Activated CD4-positive, alpha-beta T cell treated with anti-CD3 and anti-CD28 coated beads, Interleukin-2, Interleukin-6, amounts not matched to agents 100 ng/mL and 50 ng/mL, durations not matched to agents 16 hours and 8 hours (primary cell): ENCODE measurements around the gene MISFA.
"Not testable (repeated sequence)": the region's sequence is repeated elsewhere in the genome, so short reads cannot be mapped to it uniquely, and the experiment has no call there.

Source experiments
- DNase-seq: peaks from one replicate; pipeline ENCODE4 v3.0.0-alpha.2; 2020

Gene MISFA

GRCh38 chr11:18599739-18600230 lies at the start of gene MISFA:
Gene MISFA (plus strand): TSS chr11:18599789. CDS start chr11:18599929, 140 bp downstream.
- DNase-seq: no peak

GRCh38 chr11:18563090-18563730 lies 36.4 kb upstream of the MISFA start:
- DNase-seq: no peak

- no peak for DNase-seq
These were observed 35.4 kb upstream of the MISFA start for GRCh38 chr11:18564149-18564548.

GRCh38 chr11:18566406-18566805 lies 33.2 kb upstream of the MISFA start:
- no peak for DNase-seq

GRCh38 chr11:18567081-18567480 lies 32.5 kb upstream of the MISFA start:
- no peak for DNase-seq

- no peak for DNase-seq
These were observed 24.2 kb upstream of the MISFA start for GRCh38 chr11:18575361-18575760.

GRCh38 chr11:18578975-18579598 lies 20.5 kb upstream of the MISFA start:
- DNase-seq: peak; percentile 60

- peak; percentile 11 for DNase-seq
These were observed 19.3 kb upstream of the MISFA start for GRCh38 chr11:18580113-18580766.

- no peak for DNase-seq
These were observed 17.8 kb upstream of the MISFA start for GRCh38 chr11:18581825-18582224.

GRCh38 chr11:18588297-18589252 lies 11.0 kb upstream of the MISFA start, which contains the start of gene UEVLD:
Gene UEVLD (minus strand): TSS chr11:18588734. CDS start chr11:18588654, 80 bp downstream.
- DNase-seq: peak; percentile 73

- DNase-seq: peak; percentile 7
These were observed 9.0 kb upstream of the MISFA start for GRCh38 chr11:18590571-18590970.

- DNase-seq: not testable (repeated sequence)
These were observed 5.5 kb upstream of the MISFA start for GRCh38 chr11:18594088-18594487.

GRCh38 chr11:18594999-18595749 lies 4.4 kb upstream of the MISFA start:
- DNase-seq: no peak

- DNase-seq: no peak
These were observed 1.5 kb downstream of the MISFA start for GRCh38 chr11:18600915-18601569.

GRCh38 chr11:18608376-18608775 lies 8.8 kb downstream of the MISFA start:
- no peak for DNase-seq

GRCh38 chr11:18611196-18611595 lies 11.6 kb downstream of the MISFA start:
- no peak for DNase-seq

GRCh38 chr11:18612394-18612793 lies 12.8 kb downstream of the MISFA start:
- DNase-seq: no peak

GRCh38 chr11:18614667-18615066 lies 15.1 kb downstream of the MISFA start:
- DNase-seq: no peak

GRCh38 chr11:18615628-18616392 lies 16.2 kb downstream of the MISFA start:
- peak; percentile 77 for DNase-seq

- DNase-seq: peak; percentile 78
These were observed 18.2 kb downstream of the MISFA start for GRCh38 chr11:18617688-18618341.
